ENCODE results near the gene DNAH3.

DNA sequence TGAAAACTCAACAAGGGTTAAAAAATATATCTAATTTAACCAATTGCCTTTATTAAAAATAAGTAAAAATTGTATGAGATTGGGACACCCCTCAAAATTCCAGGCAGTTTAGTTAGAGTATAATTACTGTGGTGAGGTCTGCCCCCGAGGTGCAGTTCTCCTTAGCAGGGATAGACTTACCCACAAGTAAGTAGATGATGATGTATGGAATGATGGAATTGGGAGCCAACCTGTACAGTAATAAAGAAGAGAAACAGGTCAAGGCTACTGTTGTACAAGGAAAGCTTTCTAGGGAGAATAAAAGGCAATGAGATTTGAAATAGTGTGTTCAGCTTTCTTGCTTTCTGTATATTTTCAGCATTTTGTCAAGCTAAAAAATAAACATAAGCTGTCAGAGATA lies 9.6 kb upstream of the DNAH3 start:
- TF ChIP-seq EZH2 (IDR thresholded peaks at IDR 0.05) (no peak), POLR2AphosphoS5 (IDR thresholded peaks at IDR 0.05; ENCODE audit: borderline replicate concordance, low read depth, low read length) (no peak), FOXP2 (optimal IDR thresholded peaks at IDR 0.05; ENCODE audit: control extremely low read depth, extremely low read length, insufficient read depth) (no peak)

Data from SK-N-MC (cell line).